Central memory CD4-positive, alpha-beta T cell (primary cell): Measurements from ENCODE around the gene CLCN1.
"Not testable (repeated sequence)": the region's sequence is repeated elsewhere in the genome, so short reads cannot be mapped to it uniquely, and the experiment has no call there.

ENCODE experiments used
- DNase-seq: peaks from one replicate; pipeline ENCODE4 v3.0.0; 2022
- total RNA-seq, 3 experiments: gene quantifications; one replicate each; lab custom pipeline; 2026; lab: John Stamatoyannopoulos, UW

The CLCN1 gene
- total RNA-seq: 0 to 0.39 (median 0.14) reads per million in 3 experiments

DNA sequence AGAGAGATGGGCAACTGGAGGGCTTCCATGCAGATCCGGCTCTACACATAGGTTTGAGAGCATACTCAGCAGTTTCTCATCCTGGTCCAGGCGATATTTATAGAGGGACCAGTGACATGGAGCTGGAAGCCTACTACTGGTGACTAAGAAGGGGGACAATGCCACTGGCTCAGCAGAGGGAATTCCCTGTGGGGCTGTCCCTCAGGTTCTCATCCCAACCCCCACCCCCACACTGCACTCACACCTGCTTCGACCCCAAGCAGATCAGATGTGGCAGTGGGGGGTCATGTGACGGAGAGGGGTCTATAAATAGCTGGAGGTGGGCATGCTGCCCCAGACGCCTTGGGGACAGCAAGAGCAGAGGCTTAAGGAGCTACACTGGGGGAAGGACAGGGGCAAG, at the start of gene CLCN1:
CLCN1 (plus strand) TSS at position 336 of the 400 bp plus-strand sequence. CDS start 102 bp downstream, outside the sequence.
- DNase-seq: no peak

- DNase-seq: no peak
Observed at GRCh38 chr7:143269251-143269650, 46.7 kb upstream of the CLCN1 start.

DNA sequence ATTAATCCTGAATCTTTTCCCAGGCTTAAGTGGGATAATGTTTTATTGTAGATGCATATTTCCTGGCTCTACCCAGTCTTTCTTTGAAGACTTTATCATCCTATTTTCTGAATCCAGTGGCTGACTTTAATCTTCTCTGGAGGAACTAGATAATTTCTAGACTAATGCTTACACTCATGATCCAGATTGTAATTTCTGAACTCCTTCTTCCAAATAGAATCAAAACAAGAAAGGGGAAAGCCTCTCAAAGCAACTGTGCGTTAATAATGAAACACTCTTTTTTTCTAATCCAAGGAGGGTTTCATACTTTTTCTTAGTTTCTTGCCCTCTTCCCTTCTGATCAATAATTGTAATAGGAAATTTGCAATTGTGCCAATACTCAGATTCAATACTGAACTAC, 44.7 kb upstream of the CLCN1 start:
- DNase-seq: no peak

GRCh38 chr7:143272871-143273270, 43.0 kb upstream of the CLCN1 start:
- no peak for DNase-seq

GRCh38 chr7:143279186-143280098, 36.5 kb upstream of the CLCN1 start:
- DNase-seq: peak; percentile 63

- DNase-seq: no peak
Observed at GRCh38 chr7:143280160-143280559, 35.8 kb upstream of the CLCN1 start.

GRCh38 chr7:143280566-143280965, 35.3 kb upstream of the CLCN1 start:
- no peak for DNase-seq

GRCh38 chr7:143281529-143281928, 34.4 kb upstream of the CLCN1 start:
- no peak for DNase-seq

- DNase-seq: no peak
Observed at GRCh38 chr7:143282124-143282523, 33.8 kb upstream of the CLCN1 start.

- no peak for DNase-seq
Observed at GRCh38 chr7:143283381-143283780, 32.5 kb upstream of the CLCN1 start.

- DNase-seq: no peak
Observed at GRCh38 chr7:143284591-143285469, 31.1 kb upstream of the CLCN1 start, which contains the start of gene TMEM139. Gene TMEM139, plus strand, starts transcription at chr7:143284958. Its CDS starts 1,000 bp downstream, at chr7:143285958.

DNA sequence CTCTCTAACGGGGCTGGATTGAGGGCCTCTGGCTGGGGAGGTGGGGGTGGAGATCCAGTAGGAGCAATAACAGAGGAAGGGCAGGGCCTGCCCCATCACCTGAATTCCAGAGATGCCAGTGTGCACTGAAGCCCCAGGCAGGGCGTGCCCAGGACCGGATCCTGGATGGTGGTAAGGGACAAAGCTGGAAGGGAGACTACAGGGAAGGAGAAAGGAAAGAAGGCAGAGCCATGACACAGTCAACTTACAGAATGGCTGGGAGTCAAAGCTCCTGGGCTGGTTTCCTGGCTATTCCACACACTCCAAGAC, 30.5 kb upstream of the CLCN1 start:
- DNase-seq: no peak

DNA sequence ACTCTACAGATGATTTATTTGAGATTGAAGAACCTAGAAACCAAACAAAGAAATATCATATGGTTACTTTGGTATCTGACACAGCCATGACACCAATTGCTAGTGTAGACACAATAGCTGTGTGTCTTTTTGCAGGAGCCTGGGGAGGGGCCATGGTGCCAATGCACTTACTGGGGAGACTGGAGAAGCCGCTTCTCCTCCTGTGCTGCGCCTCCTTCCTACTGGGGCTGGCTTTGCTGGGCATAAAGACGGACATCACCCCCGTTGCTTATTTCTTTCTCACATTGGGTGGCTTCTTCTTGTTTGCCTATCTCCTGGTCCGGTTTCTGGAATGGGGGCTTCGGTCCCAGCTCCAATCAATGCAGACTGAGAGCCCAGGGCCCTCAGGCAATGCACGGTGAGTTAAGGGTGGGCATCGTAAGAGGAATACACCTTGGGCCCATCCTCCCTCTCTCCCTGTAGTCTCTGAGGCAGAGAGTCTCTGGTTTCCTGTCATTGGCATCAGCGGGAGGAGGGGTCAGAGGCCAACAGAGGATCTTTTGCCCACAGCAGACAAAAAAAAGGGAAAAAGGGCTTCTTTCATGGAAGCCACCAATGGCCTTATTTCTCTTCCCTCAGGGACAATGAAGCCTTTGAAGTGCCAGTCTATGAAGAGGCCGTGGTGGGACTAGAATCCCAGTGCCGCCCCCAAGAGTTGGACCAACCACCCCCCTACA, 29.9 kb upstream of the CLCN1 start:
- DNase-seq: no peak

GRCh38 chr7:143286522-143286890, 29.4 kb upstream of the CLCN1 start:
- DNase-seq: no peak

- no peak for DNase-seq
Observed at GRCh38 chr7:143287339-143287934, 28.5 kb upstream of the CLCN1 start.

DNA sequence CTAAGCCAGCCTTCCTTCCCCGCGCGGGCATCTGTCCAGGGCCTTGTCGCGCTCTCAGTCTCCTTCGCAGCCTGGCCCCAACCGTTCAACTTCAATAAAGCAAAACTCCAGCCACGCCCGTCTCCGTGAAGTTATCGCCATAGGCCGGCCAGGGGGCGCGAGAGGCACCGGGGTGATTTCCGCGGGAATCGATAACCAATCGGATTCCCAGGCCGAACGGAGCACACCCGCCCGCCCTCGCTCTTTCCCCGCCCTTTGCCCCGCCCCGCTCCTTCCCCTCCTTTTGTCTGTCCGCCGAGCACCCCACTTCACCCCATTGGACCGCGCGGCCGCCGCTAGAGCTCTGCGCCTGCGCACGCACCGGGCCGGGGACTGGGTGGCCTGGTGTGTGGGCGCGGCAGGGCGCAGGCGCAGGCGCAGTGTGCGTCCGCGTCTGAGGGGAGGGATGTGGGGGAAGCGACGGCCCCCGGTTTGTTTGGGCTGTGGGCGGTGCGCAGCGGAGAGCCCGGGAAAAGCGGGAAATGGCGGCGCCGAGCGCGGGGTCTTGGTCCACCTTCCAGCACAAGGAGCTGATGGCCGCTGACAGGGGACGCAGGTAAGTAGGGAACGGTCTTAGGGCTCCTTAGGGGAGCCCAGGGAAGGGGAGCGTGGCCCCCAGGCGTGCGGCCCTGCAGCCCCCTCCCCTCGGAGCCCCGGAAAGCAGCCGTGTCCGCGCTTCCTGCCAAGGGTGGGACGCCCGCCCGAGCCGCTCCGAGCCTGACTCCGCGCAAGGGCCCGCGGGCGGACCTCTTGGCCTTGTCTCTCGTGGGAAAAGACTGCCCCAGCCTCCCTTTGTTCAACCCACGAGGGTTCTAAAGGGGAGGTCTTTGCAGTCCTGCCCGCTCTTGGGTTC, 27.7 kb upstream of the CLCN1 start, which contains the start of gene CASP2:
CASP2 (plus strand) TSS at position 417 of the 892 bp plus-strand sequence; CDS start at position 522, 105 bp downstream.
- peak; percentile 100 for DNase-seq

- no peak for DNase-seq
Observed at GRCh38 chr7:143288836-143289235, 27.1 kb upstream of the CLCN1 start.

DNA sequence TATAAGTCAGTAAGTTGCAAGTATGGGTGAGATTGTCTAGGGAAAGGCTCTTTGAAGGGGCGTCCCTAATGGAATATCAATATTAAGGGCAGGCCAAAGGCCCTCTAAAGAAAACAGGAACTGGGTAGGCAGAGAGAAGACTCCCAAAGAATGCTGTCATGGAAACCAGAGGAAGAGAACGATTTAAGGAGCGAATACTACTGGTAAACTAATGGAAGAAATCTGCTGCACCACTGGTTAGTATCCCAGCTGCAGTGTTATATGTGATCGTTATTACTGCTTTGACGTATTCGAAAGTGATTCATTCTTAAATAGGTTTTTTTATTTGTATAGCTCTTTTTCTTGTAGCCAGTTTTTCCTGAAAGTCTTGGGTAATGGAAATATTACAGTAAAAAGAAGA, 26.5 kb upstream of the CLCN1 start:
- DNase-seq: no peak

DNA sequence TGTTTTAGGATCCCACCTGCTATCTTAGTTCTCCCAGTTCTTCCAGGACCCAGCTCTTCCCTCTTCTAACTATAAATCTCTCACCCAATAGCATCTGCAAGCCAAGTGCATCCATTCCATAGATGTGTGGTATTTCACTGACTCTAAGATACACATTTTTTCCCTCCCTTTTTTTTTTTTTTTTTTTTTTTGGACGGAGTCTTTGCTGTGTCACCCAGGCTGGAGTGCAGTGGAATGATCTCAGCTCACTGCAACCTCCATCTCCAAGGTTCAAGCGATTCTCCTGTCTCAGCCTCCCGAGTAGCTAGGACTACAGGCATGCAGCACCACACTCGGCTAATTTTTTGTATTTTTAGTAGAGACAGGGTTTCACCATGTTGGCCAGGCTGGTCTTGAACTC, 26.0 kb upstream of the CLCN1 start:
- DNase-seq: not testable (repeated sequence)

GRCh38 chr7:143290293-143290692, 25.6 kb upstream of the CLCN1 start:
- no peak for DNase-seq

- DNase-seq: no peak
Observed at GRCh38 chr7:143292876-143293275, 23.0 kb upstream of the CLCN1 start.
